Body of pancreas (tissue), 4 donors: ENCODE measurements around the gene MYO10. TPM values are rescaled to one million over a fixed set of nuclear protein-coding genes. Genes with fewer than 3 reads are reported as not detected.
"Not testable (repeated sequence)": the region's sequence is repeated elsewhere in the genome, so short reads cannot be mapped to it uniquely, and the experiment has no call there.

ENCODE experiments used
- ATAC-seq: fragments of 150-250 bp; one replicate; pipeline ENCODE4 v1.9.1; 2016
- DNase-seq, 4 donors: peaks; one replicate each; pipeline ENCODE4 v3.0.0-alpha.2; 2019
- H3K27ac ChIP-seq, 4 donors: fragments of 200-600 bp; sonication (generic); 1 replicate in 3 of 4; 2 replicates in 1 of 4; pipeline versions ENCODE4 v1.5.1 to v1.6.1; 2016 to 2019; ENCODE audit warnings: mild to moderate bottlenecking in 1 of 4, mixed read lengths in 1 of 4, moderate library complexity in 1 of 4
- H3K27me3 ChIP-seq, 2 donors: fragments of 200-600 bp; sonication (generic); one replicate each; pipeline ENCODE4 v1.6.0; 2016; ENCODE audit warnings: mild to moderate bottlenecking in 1 of 2
- H3K36me3 ChIP-seq, 2 donors: fragments of 200-600 bp; sonication (generic); replicated peaks in 1 of 2; 2 replicates each; pipeline ENCODE4 v1.5.1; 2016; ENCODE audit warnings: low read depth in 2 of 2; ENCODE audit not compliant: insufficient read depth in 1 of 2
- H3K4me1 ChIP-seq: fragments of 200-600 bp; sonication (generic); one replicate; pipeline ENCODE4 v1.6.0; 2016
- H3K4me3 ChIP-seq, 2 donors: fragments of 200-600 bp; sonication (generic); 1 replicate in 1 of 2; 2 replicates in 1 of 2; pipeline ENCODE4 v1.5.1; 2016 to 2019
- H3K9me3 ChIP-seq, 3 donors: fragments of 200-600 bp; sonication (generic); 1 replicate in 2 of 3; 2 replicates in 1 of 3; pipeline ENCODE4 v1.5.1; 2016
- POLR2A ChIP-seq, 3 donors: fragments of 450-650 bp; IDR thresholded peaks; one replicate each; pipeline ENCODE4 v1.6.1; 2016; ENCODE audit warnings: antibody characterized with exemption in 3 of 3, mild to moderate bottlenecking in 2 of 3
- WGBS, 2 donors: methylation state at CpG; one replicate each; pipeline ENCODE4 v1.1.5; 2017; 5-methylcytosine and 5-hydroxymethylcytosine counted together
- intact Hi-C: fragments of 100-400 bp; cut with DNase I; formaldehyde crosslinking; loops from one replicate; pipeline ENCODE4 v1.15.1; 2023
- total RNA-seq, 2 donors: library from RNA; depleted of rRNA; stranded (reverse); fragments of >200 nt; gene quantifications; one replicate each; pipeline ENCODE4 v1.1.0, GENCODE V29; 2016
- TF ChIP-seq, protein P1 (sequence below), 7 experiments: fragments of 450-650 bp in 4 of 7; fragments of 200-600 bp in 3 of 7; sonication (generic) in 3 of 7; IDR thresholded peaks; one replicate each; pipeline ENCODE4 v1.5.1; 2016 to 2019; ENCODE audit warnings: antibody characterized with exemption in 7 of 7

The MYO10 gene
- total RNA-seq, 2 donors from 2014 or later = 35.8 to 162 TPM

DNA sequence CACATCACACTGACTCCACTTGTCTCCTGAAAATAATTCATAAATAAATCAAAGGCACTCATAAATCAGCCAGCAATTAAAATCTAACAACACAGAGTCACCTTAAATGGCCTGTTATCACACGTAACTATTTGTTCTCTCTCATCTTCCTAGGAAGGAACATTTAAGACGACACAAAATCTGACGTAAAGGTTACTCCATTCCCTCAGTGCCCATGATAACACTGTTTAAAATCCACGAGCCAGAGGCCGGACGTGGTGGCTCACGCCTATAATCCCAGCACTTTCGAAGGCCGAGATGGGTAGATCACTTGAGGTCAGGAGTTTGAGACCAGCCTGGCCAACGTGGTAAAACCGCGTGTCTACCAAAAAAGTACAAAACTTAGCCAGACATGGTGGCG is 56.4 kb downstream of the MYO10 start:
- peak overlapping the region; percentile 56 to 85 (median 74) for H3K27ac ChIP-seq
- H3K27me3 ChIP-seq = no peaks in the 10 kb centered on the region
- H3K4me1 ChIP-seq = peaks cover 77% of the 10 kb centered on the region
- no peaks in the 10 kb centered on the region for H3K9me3 ChIP-seq
- WGBS, 2 donors = 47 to 52% methylated on average over 13 of the region's 13 CpGs
- DNase-seq (no peak), ATAC-seq (no peak)
- H3K36me3 ChIP-seq = no peaks in the 10 kb centered on the region
- H3K4me3 ChIP-seq = no peak overlapping the region
- no peak for TF ChIP-seq POLR2A (IDR thresholded peaks at IDR 0.05)
- intact Hi-C loops = no loop called here

DNA sequence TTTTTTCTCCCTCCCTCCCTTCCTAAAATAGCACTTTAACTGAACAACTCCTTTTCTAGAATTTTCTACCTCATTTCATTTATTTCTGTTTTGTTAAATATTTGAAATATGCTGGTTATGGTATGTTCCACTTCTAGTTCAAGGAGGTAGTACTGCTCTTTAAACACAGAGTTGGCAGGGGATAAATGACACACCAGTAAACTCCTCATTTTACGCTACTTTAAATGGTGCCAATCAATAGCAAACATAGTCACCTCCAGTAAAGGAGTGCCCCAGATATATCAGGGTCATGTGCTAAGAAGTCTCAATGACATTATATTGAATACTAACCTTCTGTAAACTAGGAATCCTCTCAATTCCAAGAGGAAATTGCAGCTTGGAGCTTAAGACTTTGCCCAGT is 56.9 kb downstream of the MYO10 start:
- H3K36me3 ChIP-seq = no peaks in the 10 kb centered on the region
- no peak for DNase-seq
- H3K4me3 ChIP-seq = no peak overlapping the region
- WGBS, 2 donors = 17 to 21% methylated on average over 1 of the region's 1 CpG
- no peak for TF ChIP-seq POLR2A (IDR thresholded peaks at IDR 0.05)
- no peaks in the 10 kb centered on the region for H3K27me3 ChIP-seq
- no peaks in the 10 kb centered on the region for H3K9me3 ChIP-seq
- H3K27ac ChIP-seq = peak overlapping the region; percentile 56 to 85 (median 74)
- intact Hi-C loops = no loop called here
- H3K4me1 ChIP-seq = peaks cover 73% of the 10 kb centered on the region
- ATAC-seq = no peak

DNA sequence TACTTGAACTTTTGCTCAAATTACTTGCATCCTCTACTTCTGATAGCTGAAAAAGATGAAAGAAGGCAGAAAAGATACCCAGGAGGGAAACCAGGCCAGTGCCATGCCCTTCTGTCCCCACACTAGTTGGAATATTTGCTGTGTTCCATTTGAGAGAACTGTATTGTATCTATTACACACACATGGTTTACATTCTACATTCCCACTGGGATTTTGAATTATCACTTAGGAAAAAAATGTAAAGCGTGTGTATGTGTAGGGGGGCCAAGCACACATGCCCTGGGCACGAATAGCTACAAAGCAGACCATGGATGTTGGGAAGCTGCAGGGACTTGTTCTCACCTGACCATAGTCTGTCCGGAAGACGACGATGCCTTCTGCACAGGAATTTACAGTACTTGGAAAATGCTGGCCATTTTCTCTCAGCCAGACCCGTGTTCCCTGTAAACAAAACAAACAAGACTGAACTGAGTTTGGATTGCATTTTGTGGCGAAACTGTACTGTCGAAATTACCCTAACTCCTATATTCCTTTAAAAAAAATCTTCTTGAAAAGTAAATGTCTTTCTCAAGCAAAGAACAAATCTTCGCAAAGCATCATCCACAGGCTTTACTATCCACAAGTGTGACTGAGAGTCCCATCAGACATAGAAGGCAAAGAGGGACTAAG is 58.7 kb downstream of the MYO10 start:
- Histone ChIP-seq H3K4me1 (peaks cover 57% of the 10 kb centered on the region), H3K27ac (peak overlapping the region in 2 of 4 donors; percentile 17 to 28), H3K4me3 (no peak overlapping the region), H3K27me3 (no peaks in the 10 kb centered on the region), H3K9me3 (no peaks in the 10 kb centered on the region), H3K36me3 (no peaks in the 10 kb centered on the region)
- ATAC-seq (no peak), DNase-seq (no peak)
- WGBS, 2 donors = 86 to 89% methylated on average over 9 of the region's 9 CpGs
- TF ChIP-seq, protein P1, sequence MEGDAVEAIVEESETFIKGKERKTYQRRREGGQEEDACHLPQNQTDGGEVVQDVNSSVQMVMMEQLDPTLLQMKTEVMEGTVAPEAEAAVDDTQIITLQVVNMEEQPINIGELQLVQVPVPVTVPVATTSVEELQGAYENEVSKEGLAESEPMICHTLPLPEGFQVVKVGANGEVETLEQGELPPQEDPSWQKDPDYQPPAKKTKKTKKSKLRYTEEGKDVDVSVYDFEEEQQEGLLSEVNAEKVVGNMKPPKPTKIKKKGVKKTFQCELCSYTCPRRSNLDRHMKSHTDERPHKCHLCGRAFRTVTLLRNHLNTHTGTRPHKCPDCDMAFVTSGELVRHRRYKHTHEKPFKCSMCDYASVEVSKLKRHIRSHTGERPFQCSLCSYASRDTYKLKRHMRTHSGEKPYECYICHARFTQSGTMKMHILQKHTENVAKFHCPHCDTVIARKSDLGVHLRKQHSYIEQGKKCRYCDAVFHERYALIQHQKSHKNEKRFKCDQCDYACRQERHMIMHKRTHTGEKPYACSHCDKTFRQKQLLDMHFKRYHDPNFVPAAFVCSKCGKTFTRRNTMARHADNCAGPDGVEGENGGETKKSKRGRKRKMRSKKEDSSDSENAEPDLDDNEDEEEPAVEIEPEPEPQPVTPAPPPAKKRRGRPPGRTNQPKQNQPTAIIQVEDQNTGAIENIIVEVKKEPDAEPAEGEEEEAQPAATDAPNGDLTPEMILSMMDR (IDR thresholded peaks at IDR 0.05) = no peak
- no peak for TF ChIP-seq POLR2A (IDR thresholded peaks at IDR 0.05)
- intact Hi-C loops = no loop called here

DNA sequence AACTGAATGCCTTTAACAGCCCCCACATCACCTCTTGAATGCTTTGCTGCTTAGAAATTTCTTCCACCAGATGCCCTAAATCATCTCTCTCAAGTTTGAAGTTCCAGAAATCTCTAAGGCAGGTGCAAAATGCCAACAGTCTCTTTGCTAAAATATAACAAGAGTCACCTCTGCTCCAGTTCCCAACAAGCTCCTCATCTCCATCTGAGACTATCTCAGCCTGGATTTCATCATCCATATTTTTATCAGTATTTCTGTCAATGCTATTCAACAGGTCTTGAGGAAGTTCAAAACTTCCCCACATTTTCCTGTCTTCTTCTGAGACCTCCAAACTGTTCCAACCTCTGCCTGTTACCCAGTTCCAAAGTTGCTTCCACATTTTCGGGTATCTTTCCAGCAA is 61.7 kb downstream of the MYO10 start:
- H3K9me3 ChIP-seq, DNase-seq, ATAC-seq, H3K4me3 ChIP-seq, H3K27ac ChIP-seq, intact Hi-C loops, H3K27me3 ChIP-seq, H3K36me3 ChIP-seq: not testable (repeated sequence)
- 93 to 95% methylated on average over 1 of the region's 1 CpG for WGBS, 2 donors
- peaks cover 31% of the 10 kb centered on the region for H3K4me1 ChIP-seq

DNA sequence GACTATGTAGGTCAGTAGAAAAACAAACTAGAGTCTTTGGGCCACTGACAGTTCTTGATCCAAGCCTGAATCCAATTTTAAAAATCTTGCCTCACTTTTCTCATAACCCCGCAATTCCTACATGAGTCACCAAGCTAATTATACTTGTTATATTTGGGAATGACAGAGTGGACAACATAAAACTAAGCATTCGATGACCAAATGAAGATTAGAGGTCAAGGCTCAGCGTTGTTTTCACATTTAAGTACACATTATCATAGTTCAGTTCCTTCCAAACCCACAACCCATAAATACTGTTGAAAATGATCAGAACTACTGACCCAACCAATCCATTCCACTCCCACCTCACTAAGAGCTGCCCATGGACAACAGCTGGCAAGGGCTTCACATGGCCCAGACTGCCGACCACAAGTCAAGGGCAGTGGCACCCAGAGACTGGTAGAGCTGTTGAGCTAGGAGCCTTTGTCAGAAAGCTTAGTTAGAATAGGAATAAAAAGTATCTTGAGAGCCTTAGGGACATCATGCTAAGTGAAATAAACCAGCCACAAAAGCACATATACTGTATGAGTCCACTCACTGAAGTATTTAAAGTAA is 64.2 kb downstream of the MYO10 start:
- Histone ChIP-seq H3K27ac (peak overlapping the region; percentile 9 to 38 (median 24)), H3K4me3 (no peak overlapping the region), H3K9me3 (no peaks in the 10 kb centered on the region), H3K36me3 (no peaks in the 10 kb centered on the region), H3K27me3 (no peaks in the 10 kb centered on the region), H3K4me1 (peaks cover 14% of the 10 kb centered on the region)
- intact Hi-C loops = no loop called here
- DNase-seq (no peak), ATAC-seq (peak; percentile 34)
- TF ChIP-seq, protein P1 (IDR thresholded peaks at IDR 0.05) = no peak
- TF ChIP-seq POLR2A (IDR thresholded peaks at IDR 0.05) = no peak
- WGBS, 2 donors = 55 to 71% methylated on average over 4 of the region's 4 CpGs

DNA sequence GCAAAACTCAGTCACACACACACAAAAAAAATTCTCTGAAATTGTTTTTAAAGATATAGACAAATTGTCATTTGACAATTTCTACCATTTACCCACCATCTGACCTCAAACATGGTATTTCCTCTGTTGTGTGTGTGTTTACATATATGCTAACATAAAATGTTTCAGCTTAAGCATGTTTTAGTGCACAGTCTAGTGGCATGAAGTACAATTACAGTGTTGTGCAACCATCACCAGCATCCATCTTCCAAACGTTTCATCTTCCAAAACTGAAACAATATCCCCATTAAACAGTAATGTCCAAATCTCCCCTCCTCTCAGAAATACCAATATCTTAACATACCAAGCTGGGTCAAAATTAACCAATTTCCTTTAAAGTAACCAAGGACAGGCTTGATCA is 65.2 kb downstream of the MYO10 start:
- DNase-seq = no peak
- H3K9me3 ChIP-seq = no peaks in the 10 kb centered on the region
- H3K27me3 ChIP-seq = no peaks in the 10 kb centered on the region
- intact Hi-C loops = no loop called here
- 64 to 66% methylated on average over 1 of the region's 1 CpG for WGBS, 2 donors
- TF ChIP-seq, protein P1 (IDR thresholded peaks at IDR 0.05) = peak in 2 of 7 experiments; percentile 3
- TF ChIP-seq POLR2A (IDR thresholded peaks at IDR 0.05) = no peak
- peak overlapping the region in 3 of 4 donors; percentile 12 to 31 (median 14) for H3K27ac ChIP-seq
- no peaks in the 10 kb centered on the region for H3K36me3 ChIP-seq
- peaks cover 22% of the 10 kb centered on the region for H3K4me1 ChIP-seq
- no peak overlapping the region for H3K4me3 ChIP-seq
- no peak for ATAC-seq
